ENCODE results near the gene GPHN. TPM values are rescaled to one million over a fixed set of nuclear protein-coding genes. Genes with fewer than 3 reads are reported as not detected.

Gene GPHN
- total RNA-seq, 2 donors from 2014 or later = 13.5 to 18.7 TPM

DNA sequence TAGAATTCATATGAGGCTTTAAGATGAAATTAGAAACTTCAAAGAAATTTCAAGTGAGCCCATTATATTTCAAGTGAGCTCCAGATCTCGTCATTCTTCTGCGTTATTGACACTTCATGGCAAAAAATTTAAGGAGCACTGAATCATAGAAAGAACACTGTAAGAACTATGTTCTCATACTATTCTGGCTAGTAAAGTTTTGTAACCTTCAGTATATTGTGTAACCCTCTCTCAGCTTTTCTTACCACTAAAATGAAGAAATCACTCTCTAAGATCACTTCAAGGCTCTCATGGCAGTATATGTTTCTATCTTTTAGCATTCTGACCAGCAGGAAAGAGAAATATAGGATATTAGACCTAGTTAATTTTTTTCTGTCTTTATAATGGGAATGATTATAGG is 6.3 kb downstream of the GPHN start:
- Histone ChIP-seq H3K4me1 (replicated peaks) (no peaks in the 10 kb centered on the region), H3K27ac (no peak overlapping the region), H3K36me3 (no peaks in the 10 kb centered on the region), H3K27me3 (replicated peaks; ENCODE audit: insufficient read depth) (no peaks in the 10 kb centered on the region), H3K9me3 (no peaks in the 10 kb centered on the region), H3K4me3 (no peak overlapping the region)
- intact Hi-C loops (cut with DNase I) = no loop called here
- no peak for TF ChIP-seq POLR2A (IDR thresholded peaks at IDR 0.05)
- TF ChIP-seq, protein P1, sequence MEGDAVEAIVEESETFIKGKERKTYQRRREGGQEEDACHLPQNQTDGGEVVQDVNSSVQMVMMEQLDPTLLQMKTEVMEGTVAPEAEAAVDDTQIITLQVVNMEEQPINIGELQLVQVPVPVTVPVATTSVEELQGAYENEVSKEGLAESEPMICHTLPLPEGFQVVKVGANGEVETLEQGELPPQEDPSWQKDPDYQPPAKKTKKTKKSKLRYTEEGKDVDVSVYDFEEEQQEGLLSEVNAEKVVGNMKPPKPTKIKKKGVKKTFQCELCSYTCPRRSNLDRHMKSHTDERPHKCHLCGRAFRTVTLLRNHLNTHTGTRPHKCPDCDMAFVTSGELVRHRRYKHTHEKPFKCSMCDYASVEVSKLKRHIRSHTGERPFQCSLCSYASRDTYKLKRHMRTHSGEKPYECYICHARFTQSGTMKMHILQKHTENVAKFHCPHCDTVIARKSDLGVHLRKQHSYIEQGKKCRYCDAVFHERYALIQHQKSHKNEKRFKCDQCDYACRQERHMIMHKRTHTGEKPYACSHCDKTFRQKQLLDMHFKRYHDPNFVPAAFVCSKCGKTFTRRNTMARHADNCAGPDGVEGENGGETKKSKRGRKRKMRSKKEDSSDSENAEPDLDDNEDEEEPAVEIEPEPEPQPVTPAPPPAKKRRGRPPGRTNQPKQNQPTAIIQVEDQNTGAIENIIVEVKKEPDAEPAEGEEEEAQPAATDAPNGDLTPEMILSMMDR (IDR thresholded peaks at IDR 0.05) = no peak
- no peak for TF ChIP-seq POLR2AphosphoS5 (IDR thresholded peaks at IDR 0.05)
- 92% methylated on average over 2 of the region's 2 CpGs for WGBS
- no peak for DNase-seq (ENCODE audit: low spot score)

GRCh38 chr14:66530526-66530925 is 22.6 kb downstream of the GPHN start:
- no peak overlapping the region for H3K4me3 ChIP-seq
- H3K9me3 ChIP-seq = no peaks in the 10 kb centered on the region
- TF ChIP-seq POLR2AphosphoS5 (IDR thresholded peaks at IDR 0.05) (no peak), POLR2A (IDR thresholded peaks at IDR 0.05) (no peak)
- TF ChIP-seq, protein P1 (IDR thresholded peaks at IDR 0.05) = no peak
- H3K27ac ChIP-seq = no peak overlapping the region
- H3K36me3 ChIP-seq = no peaks in the 10 kb centered on the region
- no peak for DNase-seq (ENCODE audit: low spot score)
- no peaks in the 10 kb centered on the region for H3K4me1 ChIP-seq (replicated peaks)
- intact Hi-C loops (cut with DNase I) = no loop called here
- no peaks in the 10 kb centered on the region for H3K27me3 ChIP-seq (replicated peaks; ENCODE audit: insufficient read depth)
- 90% methylated on average over 9 of the region's 9 CpGs for WGBS

- WGBS = 83% methylated on average over 3 of the region's 3 CpGs
- no peaks in the 10 kb centered on the region for H3K27me3 ChIP-seq (replicated peaks; ENCODE audit: insufficient read depth)
- no peak overlapping the region for H3K27ac ChIP-seq
- no peaks in the 10 kb centered on the region for H3K9me3 ChIP-seq
- no peak for DNase-seq (ENCODE audit: low spot score)
- no peaks in the 10 kb centered on the region for H3K36me3 ChIP-seq
- intact Hi-C loops (cut with DNase I) = no loop called here
- no peaks in the 10 kb centered on the region for H3K4me1 ChIP-seq (replicated peaks)
- TF ChIP-seq, protein P1 (IDR thresholded peaks at IDR 0.05) = no peak
- TF ChIP-seq POLR2A (IDR thresholded peaks at IDR 0.05) (no peak), POLR2AphosphoS5 (IDR thresholded peaks at IDR 0.05) (no peak)
- H3K4me3 ChIP-seq = no peak overlapping the region
Observed at GRCh38 chr14:66539034-66539433, 31.1 kb downstream of the GPHN start.

DNA sequence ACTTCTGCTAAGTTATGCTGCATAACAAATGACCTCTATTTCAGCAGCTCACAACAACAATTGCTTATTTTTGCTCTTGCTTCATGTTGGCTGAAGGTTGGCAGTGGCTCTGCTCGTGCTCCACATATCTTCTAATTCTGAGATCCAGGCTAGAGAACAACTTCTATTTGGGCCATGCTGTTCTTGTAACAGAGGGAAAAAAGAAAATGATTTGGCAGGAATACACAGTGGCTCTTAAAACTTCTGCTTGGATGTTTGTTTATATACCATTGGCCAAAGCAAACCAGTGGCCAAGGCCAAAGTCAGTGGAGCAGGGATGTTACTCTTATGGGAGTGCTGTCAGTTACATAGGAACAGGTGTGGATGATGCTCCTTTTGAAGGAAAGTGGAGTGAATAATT is 32.1 kb downstream of the GPHN start:
- no peak overlapping the region for H3K27ac ChIP-seq
- DNase-seq (ENCODE audit: low spot score) = no peak
- no peaks in the 10 kb centered on the region for H3K36me3 ChIP-seq
- TF ChIP-seq POLR2A (IDR thresholded peaks at IDR 0.05) (no peak), POLR2AphosphoS5 (IDR thresholded peaks at IDR 0.05) (no peak)
- TF ChIP-seq, protein P1 (IDR thresholded peaks at IDR 0.05) = no peak
- 41% methylated on average over 1 of the region's 1 CpG for WGBS
- no peaks in the 10 kb centered on the region for H3K27me3 ChIP-seq (replicated peaks; ENCODE audit: insufficient read depth)
- no peaks in the 10 kb centered on the region for H3K9me3 ChIP-seq
- no peaks in the 10 kb centered on the region for H3K4me1 ChIP-seq (replicated peaks)
- intact Hi-C loops (cut with DNase I) = no loop called here
- no peak overlapping the region for H3K4me3 ChIP-seq

DNA sequence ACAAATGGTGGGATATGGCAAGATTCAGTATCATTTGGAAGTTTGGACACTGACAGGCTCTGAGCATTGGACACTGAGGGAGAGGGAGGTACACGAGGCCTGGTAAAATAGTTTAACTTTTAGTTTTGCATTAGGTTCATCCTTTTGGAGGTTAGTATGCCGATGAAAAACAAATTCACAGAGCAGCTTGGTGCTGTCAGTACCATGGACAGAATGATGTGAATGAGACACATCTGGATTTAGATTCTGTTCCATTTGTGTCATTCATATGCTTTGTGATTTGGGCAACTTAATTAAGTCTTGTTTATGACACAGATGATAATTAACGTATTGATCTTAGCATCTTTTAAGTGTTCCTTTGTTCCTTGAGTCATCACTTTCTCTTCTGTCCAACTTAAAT is 33.7 kb downstream of the GPHN start:
- intact Hi-C loops (cut with DNase I) = no loop called here
- H3K27me3 ChIP-seq (replicated peaks; ENCODE audit: insufficient read depth) = no peaks in the 10 kb centered on the region
- H3K4me1 ChIP-seq (replicated peaks) = no peaks in the 10 kb centered on the region
- H3K27ac ChIP-seq = no peak overlapping the region
- H3K36me3 ChIP-seq = no peaks in the 10 kb centered on the region
- H3K9me3 ChIP-seq = no peaks in the 10 kb centered on the region
- DNase-seq (ENCODE audit: low spot score) = no peak
- H3K4me3 ChIP-seq = no peak overlapping the region
- 77% methylated on average over 3 of the region's 3 CpGs for WGBS
- TF ChIP-seq POLR2A (IDR thresholded peaks at IDR 0.05) (no peak), POLR2AphosphoS5 (IDR thresholded peaks at IDR 0.05) (no peak)
- TF ChIP-seq, protein P1 (IDR thresholded peaks at IDR 0.05) = no peak

Measured in prostate gland (tissue), 2 donors.